C1 segment of cervical spinal cord (tissue), 14 donors: ENCODE results near the gene TBC1D16.
"Not testable (repeated sequence)": the region's sequence is repeated elsewhere in the genome, so short reads cannot be mapped to it uniquely, and the experiment has no call there.

Experiments used
- DNase-seq, 14 donors: peaks; one replicate each; lab custom pipeline; 2025; lab: John Stamatoyannopoulos, UW

TBC1D16 gene

GRCh38 chr17:79916506-79916905, 119.2 kb downstream of the TBC1D16 start:
- DNase-seq: no peak

- DNase-seq: peak in 1 of 14 donors; percentile 18
These were observed 119.7 kb downstream of the TBC1D16 start for GRCh38 chr17:79915850-79916430.

GRCh38 chr17:79914813-79915740, 120.6 kb downstream of the TBC1D16 start:
- no peak for DNase-seq

GRCh38 chr17:79913896-79914812, 121.5 kb downstream of the TBC1D16 start:
- no peak for DNase-seq

GRCh38 chr17:79913451-79913850, 122.2 kb downstream of the TBC1D16 start:
- no peak for DNase-seq

GRCh38 chr17:79912552-79913330, 122.9 kb downstream of the TBC1D16 start:
- no peak for DNase-seq

GRCh38 chr17:79911430-79912399, 124.0 kb downstream of the TBC1D16 start:
- DNase-seq: no peak

- no peak for DNase-seq
These were observed 124.7 kb downstream of the TBC1D16 start for GRCh38 chr17:79910985-79911361.

- no peak for DNase-seq
These were observed 126.6 kb downstream of the TBC1D16 start for GRCh38 chr17:79909121-79909520.

GRCh38 chr17:79907850-79908249, 127.8 kb downstream of the TBC1D16 start:
- DNase-seq: no peak

GRCh38 chr17:79907217-79907715, 128.4 kb downstream of the TBC1D16 start:
- DNase-seq: no peak

- DNase-seq: no peak
These were observed 129.8 kb downstream of the TBC1D16 start for GRCh38 chr17:79905832-79906231.

- DNase-seq: no peak
These were observed 130.8 kb downstream of the TBC1D16 start for GRCh38 chr17:79904865-79905264.

- peak in 2 of 14 donors; percentile 14 to 29 for DNase-seq
These were observed 133.4 kb downstream of the TBC1D16 start for GRCh38 chr17:79902146-79902791.

GRCh38 chr17:79901131-79901530, 134.5 kb downstream of the TBC1D16 start:
- no peak for DNase-seq

- DNase-seq: no peak
These were observed 136.1 kb downstream of the TBC1D16 start for GRCh38 chr17:79899584-79899983.

- DNase-seq: no peak
These were observed 138.2 kb downstream of the TBC1D16 start for GRCh38 chr17:79897243-79898063.

GRCh38 chr17:79893457-79893856, 142.2 kb downstream of the TBC1D16 start:
- not testable (repeated sequence) for DNase-seq
